Measurements from ENCODE around the gene CDH20. TPM values are rescaled to one million over a fixed set of nuclear protein-coding genes. Genes with fewer than 3 reads are reported as not detected.

Gene CDH20
- total RNA-seq, 1 experiment from 2014 or later: not detected

- no peaks in the 10 kb centered on the region for H3K4me1 ChIP-seq (ENCODE audit: low read length)
- no peak overlapping the region for H3K9ac ChIP-seq (ENCODE audit: low read length)
- H3K4me3 ChIP-seq (ENCODE audit: low read length): no peak overlapping the region
- H3K9me3 ChIP-seq (ENCODE audit: low read length): no peaks in the 10 kb centered on the region
- H2AFZ ChIP-seq (ENCODE audit: low read length): no peak overlapping the region
- no peaks in the 10 kb centered on the region for H3K79me2 ChIP-seq (ENCODE audit: low read length)
- no peaks in the 10 kb centered on the region for H4K20me1 ChIP-seq (ENCODE audit: insufficient read depth, low read depth, low read length)
- no peak for DNase-seq
- no peaks in the 10 kb centered on the region for H3K36me3 ChIP-seq (ENCODE audit: insufficient read depth, low read length)
- no peak overlapping the region for H3K4me2 ChIP-seq (ENCODE audit: low read depth, low read length, poor library complexity, severe bottlenecking)
- no peaks in the 10 kb centered on the region for H3K27me3 ChIP-seq (ENCODE audit: low read length)
- no peaks in the 10 kb centered on the region for H3K9me2 ChIP-seq (replicated peaks; ENCODE audit: insufficient read depth, low read length)
- H3K27ac ChIP-seq (ENCODE audit: low read length): no peak overlapping the region
Observed at GRCh38 chr18:61308795-61309393, 24.3 kb upstream of the CDH20 start.

- H3K36me3 ChIP-seq (ENCODE audit: insufficient read depth, low read length): no peaks in the 10 kb centered on the region
- no peaks in the 10 kb centered on the region for H3K9me2 ChIP-seq (replicated peaks; ENCODE audit: insufficient read depth, low read length)
- H3K4me1 ChIP-seq (ENCODE audit: low read length): no peaks in the 10 kb centered on the region
- no peak overlapping the region for H2AFZ ChIP-seq (ENCODE audit: low read length)
- H3K4me3 ChIP-seq (ENCODE audit: low read length): no peak overlapping the region
- H3K4me2 ChIP-seq (ENCODE audit: low read depth, low read length, poor library complexity, severe bottlenecking): no peak overlapping the region
- DNase-seq: peak; percentile 87
- no peak overlapping the region for H3K27ac ChIP-seq (ENCODE audit: low read length)
- no peaks in the 10 kb centered on the region for H3K9me3 ChIP-seq (ENCODE audit: low read length)
- H3K27me3 ChIP-seq (ENCODE audit: low read length): no peaks in the 10 kb centered on the region
- no peaks in the 10 kb centered on the region for H3K79me2 ChIP-seq (ENCODE audit: low read length)
- H3K9ac ChIP-seq (ENCODE audit: low read length): no peak overlapping the region
- no peaks in the 10 kb centered on the region for H4K20me1 ChIP-seq (ENCODE audit: insufficient read depth, low read depth, low read length)
Observed at GRCh38 chr18:61322265-61322873, 10.9 kb upstream of the CDH20 start.

GRCh38 chr18:61323951-61324350, 9.3 kb upstream of the CDH20 start:
- Histone ChIP-seq H3K9me3 (ENCODE audit: low read length) (no peaks in the 10 kb centered on the region), H3K4me1 (ENCODE audit: low read length) (no peaks in the 10 kb centered on the region), H2AFZ (ENCODE audit: low read length) (no peak overlapping the region), H3K27me3 (ENCODE audit: low read length) (no peaks in the 10 kb centered on the region), H3K4me3 (ENCODE audit: low read length) (no peak overlapping the region), H3K27ac (ENCODE audit: low read length) (no peak overlapping the region), H3K9me2 (replicated peaks; ENCODE audit: insufficient read depth, low read length) (no peaks in the 10 kb centered on the region), H3K9ac (ENCODE audit: low read length) (no peak overlapping the region), H4K20me1 (ENCODE audit: insufficient read depth, low read depth, low read length) (no peaks in the 10 kb centered on the region), H3K4me2 (ENCODE audit: low read depth, low read length, poor library complexity, severe bottlenecking) (no peak overlapping the region), H3K79me2 (ENCODE audit: low read length) (no peaks in the 10 kb centered on the region), H3K36me3 (ENCODE audit: insufficient read depth, low read length) (no peaks in the 10 kb centered on the region)
- DNase-seq: no peak

GRCh38 chr18:61326407-61326806, 6.8 kb upstream of the CDH20 start:
- Histone ChIP-seq H3K36me3 (ENCODE audit: insufficient read depth, low read length) (no peaks in the 10 kb centered on the region), H4K20me1 (ENCODE audit: insufficient read depth, low read depth, low read length) (no peaks in the 10 kb centered on the region), H3K4me3 (ENCODE audit: low read length) (no peak overlapping the region), H3K4me1 (ENCODE audit: low read length) (no peaks in the 10 kb centered on the region), H2AFZ (ENCODE audit: low read length) (no peak overlapping the region), H3K9me2 (replicated peaks; ENCODE audit: insufficient read depth, low read length) (no peaks in the 10 kb centered on the region), H3K9me3 (ENCODE audit: low read length) (no peaks in the 10 kb centered on the region), H3K9ac (ENCODE audit: low read length) (no peak overlapping the region), H3K27me3 (ENCODE audit: low read length) (no peaks in the 10 kb centered on the region), H3K79me2 (ENCODE audit: low read length) (no peaks in the 10 kb centered on the region), H3K4me2 (ENCODE audit: low read depth, low read length, poor library complexity, severe bottlenecking) (no peak overlapping the region), H3K27ac (ENCODE audit: low read length) (no peak overlapping the region)
- no peak for DNase-seq

GRCh38 chr18:61329398-61329797, 3.8 kb upstream of the CDH20 start:
- no peaks in the 10 kb centered on the region for H3K27me3 ChIP-seq (ENCODE audit: low read length)
- H3K9ac ChIP-seq (ENCODE audit: low read length): no peak overlapping the region
- H3K4me3 ChIP-seq (ENCODE audit: low read length): no peak overlapping the region
- DNase-seq: no peak
- H3K27ac ChIP-seq (ENCODE audit: low read length): no peak overlapping the region
- H2AFZ ChIP-seq (ENCODE audit: low read length): no peak overlapping the region
- no peaks in the 10 kb centered on the region for H3K4me1 ChIP-seq (ENCODE audit: low read length)
- H3K79me2 ChIP-seq (ENCODE audit: low read length): no peaks in the 10 kb centered on the region
- no peaks in the 10 kb centered on the region for H3K9me3 ChIP-seq (ENCODE audit: low read length)
- H3K36me3 ChIP-seq (ENCODE audit: insufficient read depth, low read length): no peaks in the 10 kb centered on the region
- no peaks in the 10 kb centered on the region for H4K20me1 ChIP-seq (ENCODE audit: insufficient read depth, low read depth, low read length)
- H3K9me2 ChIP-seq (replicated peaks; ENCODE audit: insufficient read depth, low read length): no peaks in the 10 kb centered on the region
- no peak overlapping the region for H3K4me2 ChIP-seq (ENCODE audit: low read depth, low read length, poor library complexity, severe bottlenecking)

GRCh38 chr18:61331051-61331450, 2.2 kb upstream of the CDH20 start:
- Histone ChIP-seq H3K27ac (ENCODE audit: low read length) (no peak overlapping the region), H3K4me2 (ENCODE audit: low read depth, low read length, poor library complexity, severe bottlenecking) (no peak overlapping the region), H3K9me3 (ENCODE audit: low read length) (no peaks in the 10 kb centered on the region), H3K36me3 (ENCODE audit: insufficient read depth, low read length) (no peaks in the 10 kb centered on the region), H3K9ac (ENCODE audit: low read length) (no peak overlapping the region), H3K79me2 (ENCODE audit: low read length) (no peaks in the 10 kb centered on the region), H3K4me1 (ENCODE audit: low read length) (no peaks in the 10 kb centered on the region), H3K9me2 (replicated peaks; ENCODE audit: insufficient read depth, low read length) (no peaks in the 10 kb centered on the region), H2AFZ (ENCODE audit: low read length) (no peak overlapping the region), H4K20me1 (ENCODE audit: insufficient read depth, low read depth, low read length) (no peaks in the 10 kb centered on the region), H3K27me3 (ENCODE audit: low read length) (no peaks in the 10 kb centered on the region), H3K4me3 (ENCODE audit: low read length) (no peak overlapping the region)
- no peak for DNase-seq

GRCh38 chr18:61333746-61334490, 688 bp downstream of the CDH20 start:
- DNase-seq: no peak
- Histone ChIP-seq H3K79me2 (ENCODE audit: low read length) (no peaks in the 10 kb centered on the region), H3K9me2 (replicated peaks; ENCODE audit: insufficient read depth, low read length) (no peaks in the 10 kb centered on the region), H3K9me3 (ENCODE audit: low read length) (no peaks in the 10 kb centered on the region), H3K9ac (ENCODE audit: low read length) (no peak overlapping the region), H3K36me3 (ENCODE audit: insufficient read depth, low read length) (no peaks in the 10 kb centered on the region), H3K27ac (ENCODE audit: low read length) (no peak overlapping the region), H2AFZ (ENCODE audit: low read length) (no peak overlapping the region), H3K4me3 (ENCODE audit: low read length) (no peak overlapping the region), H3K27me3 (ENCODE audit: low read length) (no peaks in the 10 kb centered on the region), H3K4me1 (ENCODE audit: low read length) (no peaks in the 10 kb centered on the region), H4K20me1 (ENCODE audit: insufficient read depth, low read depth, low read length) (no peaks in the 10 kb centered on the region), H3K4me2 (ENCODE audit: low read depth, low read length, poor library complexity, severe bottlenecking) (no peak overlapping the region)

- H3K27me3 ChIP-seq (ENCODE audit: low read length): no peaks in the 10 kb centered on the region
- H3K79me2 ChIP-seq (ENCODE audit: low read length): no peaks in the 10 kb centered on the region
- no peaks in the 10 kb centered on the region for H4K20me1 ChIP-seq (ENCODE audit: insufficient read depth, low read depth, low read length)
- H3K4me1 ChIP-seq (ENCODE audit: low read length): no peaks in the 10 kb centered on the region
- H3K9me2 ChIP-seq (replicated peaks; ENCODE audit: insufficient read depth, low read length): no peaks in the 10 kb centered on the region
- no peak overlapping the region for H3K27ac ChIP-seq (ENCODE audit: low read length)
- no peak overlapping the region for H3K4me3 ChIP-seq (ENCODE audit: low read length)
- no peak for DNase-seq
- H3K36me3 ChIP-seq (ENCODE audit: insufficient read depth, low read length): no peaks in the 10 kb centered on the region
- H3K9me3 ChIP-seq (ENCODE audit: low read length): no peaks in the 10 kb centered on the region
- no peak overlapping the region for H3K4me2 ChIP-seq (ENCODE audit: low read depth, low read length, poor library complexity, severe bottlenecking)
- no peak overlapping the region for H2AFZ ChIP-seq (ENCODE audit: low read length)
- no peak overlapping the region for H3K9ac ChIP-seq (ENCODE audit: low read length)
Observed at GRCh38 chr18:61334491-61334850, 1.2 kb downstream of the CDH20 start.

Data from Karpas-422 (cell line).